ENCODE data around the gene AMOT. TPM values are rescaled to one million over a fixed set of nuclear protein-coding genes. Genes with fewer than 3 reads are reported as not detected.

The AMOT gene
- total RNA-seq, 1 experiment from 2014 or later: 4.0 TPM

DNA sequence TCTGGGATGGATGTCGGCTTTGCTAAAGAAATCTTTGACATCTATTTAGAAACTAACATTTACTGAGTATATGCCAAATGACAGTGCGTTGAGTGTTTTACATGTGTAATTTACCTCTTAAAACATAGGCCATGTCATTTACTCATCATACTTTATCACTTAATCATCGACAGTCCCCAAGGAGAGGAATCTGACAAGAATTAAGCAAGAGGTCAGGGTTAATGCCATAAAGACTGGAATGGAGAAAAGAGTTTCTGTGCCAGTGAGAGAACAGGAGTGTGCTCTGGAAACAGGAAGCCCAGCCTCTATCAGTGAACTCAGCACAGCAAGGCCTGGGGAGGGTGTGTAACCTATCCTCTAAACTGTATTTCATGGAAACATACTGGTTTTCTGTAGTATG, 28.0 kb upstream of the AMOT start:
- DNase-seq (ENCODE audit: low read depth, low spot score): no peak
- Histone ChIP-seq H3K4me3 (ENCODE audit: low read depth in 2 of 2, low read length in 2 of 2) (no peak overlapping the region), H3K27me3 (ENCODE audit: control insufficient read depth, insufficient read depth, low read length) (no peaks in the 10 kb centered on the region), H3K36me3 (ENCODE audit: control insufficient read depth, insufficient read depth, low read length) (no peaks in the 10 kb centered on the region), H3K9me3 (ENCODE audit: control insufficient read depth, insufficient read depth, low read depth, low read length) (no peaks in the 10 kb centered on the region), H3K4me1 (ENCODE audit: control insufficient read depth, insufficient read depth, low read length) (no peaks in the 10 kb centered on the region), H3K27ac (ENCODE audit: low read length) (no peak overlapping the region)
- ChIA-PET CTCF (no interaction called here), POLR2A (no interaction called here)
- TF ChIP-seq TCF7L2 (IDR thresholded peaks at IDR 0.05; ENCODE audit: low read depth, low read length): no peak
- no peak for TF ChIP-seq POLR2AphosphoS5 (IDR thresholded peaks at IDR 0.05; ENCODE audit: low read depth, low read length)
- TF ChIP-seq, protein P1, sequence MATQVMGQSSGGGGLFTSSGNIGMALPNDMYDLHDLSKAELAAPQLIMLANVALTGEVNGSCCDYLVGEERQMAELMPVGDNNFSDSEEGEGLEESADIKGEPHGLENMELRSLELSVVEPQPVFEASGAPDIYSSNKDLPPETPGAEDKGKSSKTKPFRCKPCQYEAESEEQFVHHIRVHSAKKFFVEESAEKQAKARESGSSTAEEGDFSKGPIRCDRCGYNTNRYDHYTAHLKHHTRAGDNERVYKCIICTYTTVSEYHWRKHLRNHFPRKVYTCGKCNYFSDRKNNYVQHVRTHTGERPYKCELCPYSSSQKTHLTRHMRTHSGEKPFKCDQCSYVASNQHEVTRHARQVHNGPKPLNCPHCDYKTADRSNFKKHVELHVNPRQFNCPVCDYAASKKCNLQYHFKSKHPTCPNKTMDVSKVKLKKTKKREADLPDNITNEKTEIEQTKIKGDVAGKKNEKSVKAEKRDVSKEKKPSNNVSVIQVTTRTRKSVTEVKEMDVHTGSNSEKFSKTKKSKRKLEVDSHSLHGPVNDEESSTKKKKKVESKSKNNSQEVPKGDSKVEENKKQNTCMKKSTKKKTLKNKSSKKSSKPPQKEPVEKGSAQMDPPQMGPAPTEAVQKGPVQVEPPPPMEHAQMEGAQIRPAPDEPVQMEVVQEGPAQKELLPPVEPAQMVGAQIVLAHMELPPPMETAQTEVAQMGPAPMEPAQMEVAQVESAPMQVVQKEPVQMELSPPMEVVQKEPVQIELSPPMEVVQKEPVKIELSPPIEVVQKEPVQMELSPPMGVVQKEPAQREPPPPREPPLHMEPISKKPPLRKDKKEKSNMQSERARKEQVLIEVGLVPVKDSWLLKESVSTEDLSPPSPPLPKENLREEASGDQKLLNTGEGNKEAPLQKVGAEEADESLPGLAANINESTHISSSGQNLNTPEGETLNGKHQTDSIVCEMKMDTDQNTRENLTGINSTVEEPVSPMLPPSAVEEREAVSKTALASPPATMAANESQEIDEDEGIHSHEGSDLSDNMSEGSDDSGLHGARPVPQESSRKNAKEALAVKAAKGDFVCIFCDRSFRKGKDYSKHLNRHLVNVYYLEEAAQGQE (IDR thresholded peaks at IDR 0.05; ENCODE audit: insufficient read depth in 1 of 2, low read depth in 2 of 2, low read length in 1 of 2): no peak
- no peak for TF ChIP-seq SIN3A (IDR thresholded peaks at IDR 0.05; ENCODE audit: borderline replicate concordance, insufficient read depth, low read depth, low read length)
- TF ChIP-seq, protein P2, sequence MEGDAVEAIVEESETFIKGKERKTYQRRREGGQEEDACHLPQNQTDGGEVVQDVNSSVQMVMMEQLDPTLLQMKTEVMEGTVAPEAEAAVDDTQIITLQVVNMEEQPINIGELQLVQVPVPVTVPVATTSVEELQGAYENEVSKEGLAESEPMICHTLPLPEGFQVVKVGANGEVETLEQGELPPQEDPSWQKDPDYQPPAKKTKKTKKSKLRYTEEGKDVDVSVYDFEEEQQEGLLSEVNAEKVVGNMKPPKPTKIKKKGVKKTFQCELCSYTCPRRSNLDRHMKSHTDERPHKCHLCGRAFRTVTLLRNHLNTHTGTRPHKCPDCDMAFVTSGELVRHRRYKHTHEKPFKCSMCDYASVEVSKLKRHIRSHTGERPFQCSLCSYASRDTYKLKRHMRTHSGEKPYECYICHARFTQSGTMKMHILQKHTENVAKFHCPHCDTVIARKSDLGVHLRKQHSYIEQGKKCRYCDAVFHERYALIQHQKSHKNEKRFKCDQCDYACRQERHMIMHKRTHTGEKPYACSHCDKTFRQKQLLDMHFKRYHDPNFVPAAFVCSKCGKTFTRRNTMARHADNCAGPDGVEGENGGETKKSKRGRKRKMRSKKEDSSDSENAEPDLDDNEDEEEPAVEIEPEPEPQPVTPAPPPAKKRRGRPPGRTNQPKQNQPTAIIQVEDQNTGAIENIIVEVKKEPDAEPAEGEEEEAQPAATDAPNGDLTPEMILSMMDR (IDR thresholded peaks at IDR 0.05): no peak
- BruUV-seq (replicated peaks): no TSS peak
- ATAC-seq: no peak
- in situ Hi-C loops (cut with HindIII; ENCODE audit: low pct_unique_long_range_greater_than_20kb, low sequenced_read_pairs) (no loop called here), intact Hi-C loops (cut with micrococcal nuclease; ENCODE audit: unreplicated experiment) (no loop called here)

DNA sequence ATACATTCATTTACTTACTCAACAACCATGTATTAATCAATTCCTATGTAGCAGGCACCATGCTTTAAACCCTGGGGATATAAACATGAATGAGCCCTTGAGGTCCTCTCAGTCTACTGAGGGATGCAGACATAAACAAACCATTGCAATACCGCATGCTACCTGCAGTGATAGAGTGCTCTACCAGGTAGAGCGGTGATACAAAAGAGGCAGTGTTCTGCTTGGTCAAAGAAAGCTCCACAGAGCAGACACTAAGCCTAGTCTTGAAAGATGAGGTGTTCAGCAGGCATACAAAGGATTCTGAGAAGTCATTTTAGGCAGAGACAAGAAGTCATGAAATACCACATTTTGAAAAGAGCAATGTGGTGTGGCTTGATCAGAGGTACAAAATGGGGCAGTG, 26.9 kb upstream of the AMOT start:
- ChIA-PET POLR2A (no interaction called here), CTCF (no interaction called here)

More for the DNA sequence above, 26.9 kb upstream of the AMOT start:
- TF ChIP-seq, protein P2 (IDR thresholded peaks at IDR 0.05): no peak
- no peak for TF ChIP-seq POLR2AphosphoS5 (IDR thresholded peaks at IDR 0.05; ENCODE audit: low read depth, low read length)
- TF ChIP-seq SIN3A (IDR thresholded peaks at IDR 0.05; ENCODE audit: borderline replicate concordance, insufficient read depth, low read depth, low read length): no peak
- TF ChIP-seq, protein P1 (IDR thresholded peaks at IDR 0.05; ENCODE audit: insufficient read depth in 1 of 2, low read depth in 2 of 2, low read length in 1 of 2): no peak
- TF ChIP-seq TCF7L2 (IDR thresholded peaks at IDR 0.05; ENCODE audit: low read depth, low read length): no peak
- in situ Hi-C loops (cut with HindIII; ENCODE audit: low pct_unique_long_range_greater_than_20kb, low sequenced_read_pairs) (no loop called here), intact Hi-C loops (cut with micrococcal nuclease; ENCODE audit: unreplicated experiment) (no loop called here)
- Histone ChIP-seq H3K9me3 (ENCODE audit: control insufficient read depth, insufficient read depth, low read depth, low read length) (no peaks in the 10 kb centered on the region), H3K36me3 (ENCODE audit: control insufficient read depth, insufficient read depth, low read length) (no peaks in the 10 kb centered on the region), H3K4me3 (ENCODE audit: low read depth in 2 of 2, low read length in 2 of 2) (no peak overlapping the region), H3K27ac (ENCODE audit: low read length) (no peak overlapping the region), H3K4me1 (ENCODE audit: control insufficient read depth, insufficient read depth, low read length) (no peaks in the 10 kb centered on the region), H3K27me3 (ENCODE audit: control insufficient read depth, insufficient read depth, low read length) (no peaks in the 10 kb centered on the region)
- ATAC-seq (no peak), DNase-seq (ENCODE audit: low read depth, low spot score) (no peak)
- no TSS peak for BruUV-seq (replicated peaks)

Data from Panc1 (cell line).